IPS-20b (cell line): Measurements from ENCODE around the gene UPF1.

Source experiments
- H3K27ac ChIP-seq: one replicate; pipeline ENCODE4 v1.5.1; 2013; ENCODE audit warnings: low read length
- H3K27me3 ChIP-seq: 2 replicates; pipeline ENCODE4 v1.6.1; 2013; ENCODE audit warnings: mild to moderate bottlenecking, low read length, inconsistent platforms; ENCODE audit not compliant: insufficient read depth
- H3K36me3 ChIP-seq: 2 replicates; pipeline ENCODE4 v1.6.1; 2013; ENCODE audit warnings: low read depth, mild to moderate bottlenecking, inconsistent platforms, low read length, moderate library complexity; ENCODE audit not compliant: insufficient read depth
- H3K4me1 ChIP-seq: 2 replicates; pipeline ENCODE4 v1.6.1; 2013; ENCODE audit warnings: mild to moderate bottlenecking, control low read depth, inconsistent platforms, low read length, moderate library complexity; ENCODE audit not compliant: insufficient read depth
- H3K4me3 ChIP-seq: 2 replicates; pipeline ENCODE4 v1.5.1; 2013; ENCODE audit warnings: mild to moderate bottlenecking, low read length, inconsistent platforms
- H3K9ac ChIP-seq: 2 replicates; pipeline ENCODE4 v1.6.1; 2013; ENCODE audit warnings: low read depth, mild to moderate bottlenecking, inconsistent platforms, low read length, moderate library complexity
- H3K9me3 ChIP-seq: 2 replicates; pipeline ENCODE4 v1.6.1; 2013; ENCODE audit warnings: mild to moderate bottlenecking, low read depth, low read length, inconsistent platforms; ENCODE audit not compliant: insufficient read depth

UPF1 gene

DNA sequence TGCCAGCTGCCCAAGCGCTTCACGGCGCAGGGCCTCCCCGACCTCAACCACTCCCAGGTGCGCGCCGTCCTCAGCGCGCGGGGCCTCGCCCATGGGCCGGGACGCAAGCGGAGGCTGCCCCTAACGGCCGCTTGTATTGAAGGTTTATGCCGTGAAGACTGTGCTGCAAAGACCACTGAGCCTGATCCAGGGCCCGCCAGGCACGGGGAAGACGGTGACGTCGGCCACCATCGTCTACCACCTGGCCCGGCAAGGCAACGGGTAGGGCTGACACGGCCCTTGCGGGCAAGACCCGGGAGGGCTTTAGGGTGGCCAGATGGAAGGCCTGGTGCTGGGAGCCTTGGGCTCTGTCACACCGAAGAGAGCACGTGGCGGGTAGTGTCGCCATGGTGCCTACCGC lies 23.2 kb downstream of the UPF1 start:
- Histone ChIP-seq H3K27me3 (no peaks in the 10 kb centered on the region), H3K9me3 (no peaks in the 10 kb centered on the region), H3K36me3 (peaks cover 99% of the 10 kb centered on the region), H3K4me3 (no peak overlapping the region), H3K4me1 (no peaks in the 10 kb centered on the region), H3K9ac (no peak overlapping the region), H3K27ac (no peak overlapping the region)

DNA sequence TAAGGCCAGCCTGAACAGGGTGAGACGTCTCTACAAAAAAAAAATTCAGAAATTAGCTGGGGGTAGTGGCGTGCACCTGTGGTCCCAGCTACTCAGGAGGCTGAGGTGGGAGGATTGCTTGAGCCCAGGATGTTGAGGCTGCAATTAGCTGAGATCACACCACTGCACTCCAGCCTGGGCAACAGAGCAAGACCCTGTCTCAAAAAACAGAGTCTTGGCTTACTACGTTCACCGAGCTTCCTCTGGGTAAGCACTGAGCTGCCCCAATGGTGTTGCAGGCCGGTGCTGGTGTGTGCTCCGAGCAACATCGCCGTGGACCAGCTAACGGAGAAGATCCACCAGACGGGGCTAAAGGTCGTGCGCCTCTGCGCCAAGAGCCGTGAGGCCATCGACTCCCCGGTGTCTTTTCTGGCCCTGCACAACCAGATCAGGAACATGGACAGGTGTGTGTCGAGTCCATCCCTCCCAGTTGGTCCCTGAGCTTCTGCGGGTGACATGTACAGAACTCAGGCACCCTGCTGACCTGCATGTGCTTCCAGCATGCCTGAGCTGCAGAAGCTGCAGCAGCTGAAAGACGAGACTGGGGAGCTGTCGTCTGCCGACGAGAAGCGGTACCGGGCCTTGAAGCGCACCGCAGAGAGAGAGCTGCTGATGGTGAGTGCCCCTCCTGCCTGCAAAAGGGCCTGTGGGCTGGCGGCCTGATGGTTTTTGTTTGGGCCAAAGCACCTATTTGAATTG lies 24.1 kb downstream of the UPF1 start:
- H3K36me3 ChIP-seq, result peaks cover 99% of the 10 kb centered on the region

DNA sequence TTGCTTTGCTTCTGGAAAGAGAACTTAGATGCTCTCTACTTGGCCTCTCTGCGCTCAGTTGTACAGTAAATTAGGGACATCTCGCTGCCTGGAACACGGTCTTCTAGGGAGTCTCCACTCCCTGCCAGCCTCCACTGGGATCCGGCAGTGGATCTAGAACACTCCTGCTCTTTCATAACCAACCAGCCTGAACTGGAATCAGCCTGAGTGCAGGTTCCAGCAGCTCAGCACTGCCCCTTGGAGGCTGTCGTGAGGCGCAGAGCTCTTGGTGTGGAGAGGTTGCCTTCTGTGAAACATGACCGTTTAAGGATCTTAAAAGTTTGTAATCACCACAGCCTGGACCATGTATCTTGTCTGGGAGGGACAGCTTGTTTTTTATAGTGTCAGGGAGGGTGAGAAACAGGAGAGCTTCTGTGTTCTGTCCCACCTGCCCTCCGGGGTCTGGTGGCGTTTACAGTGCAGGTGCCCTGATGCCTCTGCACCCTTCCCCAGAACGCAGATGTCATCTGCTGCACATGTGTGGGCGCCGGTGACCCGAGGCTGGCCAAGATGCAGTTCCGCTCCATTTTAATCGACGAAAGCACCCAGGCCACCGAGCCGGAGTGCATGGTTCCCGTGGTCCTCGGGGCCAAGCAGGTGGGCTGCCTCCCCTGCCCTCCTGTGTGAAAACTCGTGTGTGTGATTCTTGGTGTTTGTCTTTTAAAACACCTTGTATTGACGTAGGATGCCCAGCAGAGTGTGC lies 24.8 kb downstream of the UPF1 start:
- no peak overlapping the region for H3K4me3 ChIP-seq
- H3K4me1 ChIP-seq, result no peaks in the 10 kb centered on the region
- H3K36me3 ChIP-seq, result peaks cover 99% of the 10 kb centered on the region
- no peak overlapping the region for H3K9ac ChIP-seq
- H3K27ac ChIP-seq, result no peak overlapping the region
- H3K9me3 ChIP-seq, result no peaks in the 10 kb centered on the region
- no peaks in the 10 kb centered on the region for H3K27me3 ChIP-seq

More for the DNA sequence above, 24.1 kb downstream of the UPF1 start:
- Histone ChIP-seq H3K27me3 (no peaks in the 10 kb centered on the region), H3K4me1 (no peaks in the 10 kb centered on the region), H3K4me3 (no peak overlapping the region), H3K9me3 (no peaks in the 10 kb centered on the region), H3K9ac (no peak overlapping the region), H3K27ac (no peak overlapping the region)

DNA sequence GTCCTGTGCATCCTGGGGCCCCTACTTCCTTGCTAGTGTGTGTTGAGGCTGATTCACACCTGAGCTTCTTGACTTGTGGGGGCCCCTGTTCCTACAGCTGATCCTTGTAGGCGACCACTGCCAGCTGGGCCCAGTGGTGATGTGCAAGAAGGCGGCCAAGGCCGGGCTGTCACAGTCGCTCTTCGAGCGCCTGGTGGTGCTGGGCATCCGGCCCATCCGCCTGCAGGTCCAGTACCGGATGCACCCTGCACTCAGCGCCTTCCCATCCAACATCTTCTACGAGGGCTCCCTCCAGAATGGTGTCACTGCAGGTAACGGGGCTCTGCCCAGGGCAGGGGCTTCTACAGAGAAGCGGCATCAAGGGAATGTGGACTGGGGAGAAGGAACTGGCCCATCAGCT lies 25.5 kb downstream of the UPF1 start:
- no peaks in the 10 kb centered on the region for H3K27me3 ChIP-seq
- no peaks in the 10 kb centered on the region for H3K9me3 ChIP-seq
- H3K27ac ChIP-seq, result no peak overlapping the region
- H3K4me1 ChIP-seq, result no peaks in the 10 kb centered on the region
- peaks cover 99% of the 10 kb centered on the region for H3K36me3 ChIP-seq
- H3K4me3 ChIP-seq, result no peak overlapping the region
- no peak overlapping the region for H3K9ac ChIP-seq

DNA sequence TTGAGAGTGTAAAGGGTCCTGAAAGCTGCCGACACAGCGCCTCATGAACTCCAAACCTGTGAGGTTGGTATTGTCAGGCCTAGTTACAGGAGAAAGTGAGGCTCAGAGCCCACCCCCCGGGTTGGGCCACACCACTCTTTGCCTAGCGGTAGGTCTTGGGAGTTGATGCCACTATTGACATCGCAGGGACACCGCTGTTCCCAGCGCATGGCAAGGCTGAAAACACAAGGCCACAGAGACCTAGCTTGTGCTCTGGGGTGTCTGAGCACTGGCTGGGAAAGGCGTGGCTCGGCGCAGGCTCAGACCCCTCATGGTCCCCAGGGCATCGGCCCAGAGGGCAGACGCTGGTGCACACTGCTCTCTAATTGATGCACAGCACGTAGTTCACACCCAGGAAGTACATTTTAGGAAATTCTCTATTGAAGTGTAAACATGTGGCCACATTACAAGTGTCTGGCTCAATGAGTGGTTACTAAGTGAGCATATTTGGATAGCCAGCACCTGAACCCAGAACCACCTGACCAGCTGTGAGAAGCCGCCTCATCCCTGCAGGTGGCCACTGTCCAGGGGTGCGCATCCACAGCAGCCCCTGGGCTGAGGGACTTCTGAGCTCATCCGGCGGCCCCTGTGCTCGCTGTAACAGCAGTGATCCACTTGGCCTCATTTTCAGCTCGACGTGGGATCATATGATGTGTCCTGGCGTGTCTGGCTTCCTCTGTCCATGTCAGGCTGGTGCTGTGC lies 27.3 kb downstream of the UPF1 start:
- no peak overlapping the region for H3K9ac ChIP-seq
- no peaks in the 10 kb centered on the region for H3K9me3 ChIP-seq
- H3K27me3 ChIP-seq, result no peaks in the 10 kb centered on the region
- H3K4me3 ChIP-seq, result no peak overlapping the region
- no peak overlapping the region for H3K27ac ChIP-seq
- H3K4me1 ChIP-seq, result no peaks in the 10 kb centered on the region
- H3K36me3 ChIP-seq, result peaks cover 100% of the 10 kb centered on the region

GRCh38 chr19:18859676-18860301 lies 28.0 kb downstream of the UPF1 start:
- H3K4me3 ChIP-seq, result no peak overlapping the region
- peaks cover 97% of the 10 kb centered on the region for H3K36me3 ChIP-seq
- H3K9me3 ChIP-seq, result no peaks in the 10 kb centered on the region
- no peak overlapping the region for H3K9ac ChIP-seq
- H3K4me1 ChIP-seq, result no peaks in the 10 kb centered on the region
- H3K27ac ChIP-seq, result no peak overlapping the region
- no peaks in the 10 kb centered on the region for H3K27me3 ChIP-seq

- H3K9ac ChIP-seq, result no peak overlapping the region
- no peaks in the 10 kb centered on the region for H3K9me3 ChIP-seq
- no peaks in the 10 kb centered on the region for H3K4me1 ChIP-seq
- no peak overlapping the region for H3K27ac ChIP-seq
- H3K27me3 ChIP-seq, result no peaks in the 10 kb centered on the region
- H3K4me3 ChIP-seq, result no peak overlapping the region
- H3K36me3 ChIP-seq, result peaks cover 94% of the 10 kb centered on the region
Observed at GRCh38 chr19:18860302-18860700, 28.5 kb downstream of the UPF1 start.

- H3K27ac ChIP-seq, result no peak overlapping the region
- peaks cover 94% of the 10 kb centered on the region for H3K36me3 ChIP-seq
- no peaks in the 10 kb centered on the region for H3K9me3 ChIP-seq
- no peak overlapping the region for H3K9ac ChIP-seq
- no peaks in the 10 kb centered on the region for H3K4me1 ChIP-seq
- no peak overlapping the region for H3K4me3 ChIP-seq
- no peaks in the 10 kb centered on the region for H3K27me3 ChIP-seq
Observed at GRCh38 chr19:18860725-18861124, 29.0 kb downstream of the UPF1 start.

GRCh38 chr19:18861235-18861634 lies 29.5 kb downstream of the UPF1 start:
- Histone ChIP-seq H3K36me3 (peaks cover 94% of the 10 kb centered on the region), H3K9ac (no peak overlapping the region), H3K4me3 (no peak overlapping the region), H3K4me1 (no peaks in the 10 kb centered on the region), H3K27ac (no peak overlapping the region), H3K27me3 (no peaks in the 10 kb centered on the region), H3K9me3 (no peaks in the 10 kb centered on the region)

GRCh38 chr19:18861917-18862316 lies 30.2 kb downstream of the UPF1 start:
- Histone ChIP-seq H3K9ac (no peak overlapping the region), H3K27ac (no peak overlapping the region), H3K27me3 (no peaks in the 10 kb centered on the region), H3K4me1 (no peaks in the 10 kb centered on the region), H3K4me3 (no peak overlapping the region), H3K36me3 (peaks cover 91% of the 10 kb centered on the region), H3K9me3 (no peaks in the 10 kb centered on the region)

- no peak overlapping the region for H3K9ac ChIP-seq
- no peaks in the 10 kb centered on the region for H3K9me3 ChIP-seq
- H3K4me3 ChIP-seq, result no peak overlapping the region
- peaks cover 91% of the 10 kb centered on the region for H3K36me3 ChIP-seq
- no peaks in the 10 kb centered on the region for H3K4me1 ChIP-seq
- no peaks in the 10 kb centered on the region for H3K27me3 ChIP-seq
- no peak overlapping the region for H3K27ac ChIP-seq
Observed at GRCh38 chr19:18862976-18863842, 31.4 kb downstream of the UPF1 start.
